Measurements from ENCODE around the gene PCYT1B.

PCYT1B gene

GRCh38 chrX:24525455-24525854 lies 121.7 kb downstream of the PCYT1B start:
- no peak for DNase-seq (ENCODE audit: low read depth)

GRCh38 chrX:24520472-24520871 lies 126.7 kb downstream of the PCYT1B start:
- DNase-seq (ENCODE audit: low read depth): no peak

- no peak for DNase-seq (ENCODE audit: low read depth)
Measured at GRCh38 chrX:24515447-24515846, 131.7 kb downstream of the PCYT1B start.

GRCh38 chrX:24513416-24513815 lies 133.7 kb downstream of the PCYT1B start:
- DNase-seq (ENCODE audit: low read depth): no peak

- no peak for DNase-seq (ENCODE audit: low read depth)
Measured at GRCh38 chrX:24508375-24508774, 138.8 kb downstream of the PCYT1B start.

Data from stimulated activated CD8-positive, alpha-beta memory T cell treated with anti-CD3 and anti-CD28 coated beads, Interleukin-12 subunit alpha, Interleukin-12 subunit beta, amount 100 ng/mL, for 4 hours (primary cell).